IMR-90 (cell line): ENCODE results near the gene PITX3. TPM values are rescaled to one million over a fixed set of nuclear protein-coding genes. Genes with fewer than 3 reads are reported as not detected.

Source experiments
- ATAC-seq: fragments of 200-7000 bp; cut with Tn5 transposase; 2 replicates; pipeline ENCODE4 v1.9.1; 2020; ENCODE audit warnings: low read depth, mild to moderate bottlenecking, moderate library complexity
- BruUV-seq: library from RNA; stranded (reverse); fragments of 400-500 nt; replicated peaks from 2 replicates; lab custom pipeline; 2021; lab: Mats Ljungman, UMichigan
- CTCF ChIA-PET: fragments of 300-600 bp; formaldehyde crosslinking; extraction: SDS; loops from one replicate; lab custom pipeline; 2021; ENCODE audit warnings: antibody characterized with exemption; lab: Yijun Ruan, JAX
- POLR2A ChIA-PET: fragments of 300-600 bp; sonication (Branson Sonifier 250); formaldehyde crosslinking; loops from one replicate; lab custom pipeline; 2022; ENCODE audit warnings: antibody characterized with exemption; ENCODE audit not compliant: unreplicated experiment; lab: Charles Lee
- DNase-seq: peaks from one replicate; pipeline ENCODE4 v3.0.0; 2013
- H2AFZ ChIP-seq: replicated peaks from 2 replicates; pipeline ENCODE3; 2013; ENCODE audit warnings: low read length, mild to moderate bottlenecking; ENCODE audit not compliant: poor library complexity
- H2AK5ac ChIP-seq: 2 replicates; pipeline ENCODE4 v1.6.1; 2013; ENCODE audit warnings: low read depth, low read length, inconsistent platforms
- H2AK9ac ChIP-seq: replicated peaks from 2 replicates; pipeline ENCODE3; 2013; ENCODE audit warnings: mild to moderate bottlenecking, low read depth, low read length, moderate library complexity; ENCODE audit not compliant: poor library complexity
- H2BK120ac ChIP-seq: 2 replicates; pipeline ENCODE4 v1.6.1; 2013; ENCODE audit warnings: low read depth, low read length, inconsistent platforms
- H2BK15ac ChIP-seq: 3 replicates; pipeline ENCODE4 v1.6.1; 2013; ENCODE audit warnings: low read depth, low read length, inconsistent platforms
- H2BK20ac ChIP-seq: 2 replicates; pipeline ENCODE4 v1.6.1; 2013; ENCODE audit warnings: low read depth, mild to moderate bottlenecking, inconsistent platforms, low read length, moderate library complexity
- H2BK5ac ChIP-seq: 2 replicates; pipeline ENCODE4 v1.6.1; 2013; ENCODE audit warnings: mild to moderate bottlenecking, low read depth, low read length, inconsistent platforms; ENCODE audit not compliant: poor library complexity, severe bottlenecking
- H3K14ac ChIP-seq: replicated peaks from 2 replicates; pipeline ENCODE4 v1.6.1; 2013; ENCODE audit warnings: low read depth, low read length, inconsistent platforms
- H3K18ac ChIP-seq: 2 replicates; pipeline ENCODE4 v1.6.1; 2013; ENCODE audit warnings: low read depth, low read length, control low read depth
- H3K23ac ChIP-seq: 2 replicates; pipeline ENCODE4 v1.6.1; 2013; ENCODE audit warnings: low read depth, low read length, inconsistent platforms
- H3K27ac ChIP-seq: 2 replicates; pipeline ENCODE4 v1.5.1; 2013; ENCODE audit warnings: mild to moderate bottlenecking, control low read depth, low read length; ENCODE audit not compliant: insufficient read depth
- H3K27me3 ChIP-seq: 2 replicates; pipeline ENCODE4 v1.6.1; 2013; ENCODE audit warnings: low read length; ENCODE audit not compliant: control insufficient read depth, insufficient read depth
- H3K36me3 ChIP-seq: 2 replicates; pipeline ENCODE4 v1.6.1; 2013; ENCODE audit warnings: low read length, mixed read lengths; ENCODE audit not compliant: control insufficient read depth, insufficient read depth
- H3K4ac ChIP-seq: 2 replicates; pipeline ENCODE4 v1.6.1; 2013; ENCODE audit warnings: low read depth, low read length, inconsistent platforms
- H3K4me1 ChIP-seq: 2 replicates; pipeline ENCODE4 v1.6.1; 2013; ENCODE audit warnings: low read length, mixed read lengths; ENCODE audit not compliant: control insufficient read depth, insufficient read depth
- H3K4me2 ChIP-seq: 2 replicates; pipeline ENCODE4 v1.6.1; 2013; ENCODE audit warnings: low read depth, mild to moderate bottlenecking, control low read depth, low read length, moderate library complexity
- H3K4me3 ChIP-seq: 2 replicates; pipeline ENCODE4 v1.5.1; 2013; ENCODE audit warnings: low read depth, mild to moderate bottlenecking, control low read depth, low read length, moderate library complexity; ENCODE audit not compliant: insufficient read depth
- H3K56ac ChIP-seq: 2 replicates; pipeline ENCODE4 v1.6.1; 2013; ENCODE audit warnings: low read length, inconsistent platforms; ENCODE audit not compliant: insufficient read depth; ENCODE audit errors: extremely low read depth
- H3K79me1 ChIP-seq, 2 experiments: 2 replicates each; pipeline ENCODE4 v1.6.1; 2013; ENCODE audit warnings: low read length in 2 of 2, inconsistent platforms in 1 of 2, low read depth in 1 of 2
- H3K9ac ChIP-seq: 2 replicates; pipeline ENCODE4 v1.6.1; 2013; ENCODE audit warnings: low read depth, low read length, control low read depth
- H3K9me1 ChIP-seq: 2 replicates; pipeline ENCODE4 v1.6.1; 2013; ENCODE audit warnings: low read length, inconsistent platforms; ENCODE audit not compliant: insufficient read depth
- H3K9me3 ChIP-seq: 2 replicates; pipeline ENCODE4 v1.6.1; 2013; ENCODE audit warnings: low read length; ENCODE audit not compliant: control insufficient read depth, insufficient read depth
- H4K20me1 ChIP-seq: 2 replicates; pipeline ENCODE4 v1.6.1; 2013; ENCODE audit warnings: low read length, inconsistent platforms; ENCODE audit not compliant: insufficient read depth
- H4K5ac ChIP-seq: 2 replicates; pipeline ENCODE4 v1.6.1; 2013; ENCODE audit warnings: mild to moderate bottlenecking, low read depth, low read length, control low read depth
- H4K8ac ChIP-seq, 2 experiments: 2 replicates each; pipeline ENCODE4 v1.6.1; 2013; ENCODE audit warnings: low read depth in 2 of 2, low read length in 2 of 2, control low read depth in 1 of 2, inconsistent platforms in 1 of 2
- H4K91ac ChIP-seq: 2 replicates; pipeline ENCODE4 v1.6.1; 2013; ENCODE audit warnings: low read depth, low read length, inconsistent platforms; ENCODE audit not compliant: insufficient read depth
- BHLHE40 ChIP-seq: fragments of 150-350 bp; IDR thresholded peaks from 2 replicates; pipeline ENCODE4 v1.6.1; 2016; ENCODE audit warnings: mild to moderate bottlenecking, low read depth, low read length
- CHD1 ChIP-seq: IDR thresholded peaks from 2 replicates; pipeline ENCODE4 v1.6.1; 2012; ENCODE audit warnings: low read depth, low read length, improper control_type of control experiment
- CTCF ChIP-seq: conservative IDR thresholded peaks from 2 replicates; pipeline ENCODE4 v1.5.1; 2012; ENCODE audit warnings: mild to moderate bottlenecking, low read depth, low read length, improper control_type of control experiment
- ELK1 ChIP-seq: fragments of 150-350 bp; IDR thresholded peaks from 2 replicates; pipeline ENCODE4 v1.6.1; 2016; ENCODE audit warnings: low read depth, mild to moderate bottlenecking, low read length, moderate library complexity, borderline replicate concordance
- MAFK ChIP-seq: IDR thresholded peaks from 2 replicates; pipeline ENCODE4 v1.6.1; 2012; ENCODE audit warnings: low read depth, low read length, improper control_type of control experiment
- NFE2L2 ChIP-seq: fragments of 150-350 bp; IDR thresholded peaks from 2 replicates; pipeline ENCODE4 v1.6.1; 2016; ENCODE audit warnings: low read depth, mild to moderate bottlenecking, low read length
- RAD21 ChIP-seq: IDR thresholded peaks from 2 replicates; pipeline ENCODE4 v1.6.1; 2012; ENCODE audit warnings: low read length, improper control_type of control experiment
- RCOR1 ChIP-seq: IDR thresholded peaks from 2 replicates; pipeline ENCODE4 v1.6.1; 2012; ENCODE audit warnings: mild to moderate bottlenecking, low read length, improper control_type of control experiment; ENCODE audit not compliant: insufficient replicate concordance
- SMC3 ChIP-seq: fragments of 150-350 bp; IDR thresholded peaks from 2 replicates; pipeline ENCODE4 v1.6.1; 2016; ENCODE audit warnings: low read depth, mild to moderate bottlenecking, antibody characterized with exemption, low read length, moderate library complexity
- USF2 ChIP-seq: fragments of 150-350 bp; IDR thresholded peaks from 2 replicates; pipeline ENCODE4 v1.6.1; 2017; ENCODE audit warnings: mild to moderate bottlenecking, antibody characterized with exemption, low read length, low read depth
- dilution Hi-C: fragments of 300-500 bp; cut with HindIII; formaldehyde crosslinking; loops from one replicate; pipeline ENCODE4 v1.14.3; 2018; ENCODE audit warnings: low sequenced_read_pairs; ENCODE audit not compliant: unreplicated experiment
- in situ Hi-C: fragments of 300-500 bp; cut with MboI; formaldehyde crosslinking; loops from 3 replicates; pipeline ENCODE4 v1.14.3; 2019; ENCODE audit warnings: low sequenced_read_pairs, inconsistent platforms, mixed read lengths
- intact Hi-C: fragments of 100-400 bp; cut with micrococcal nuclease; formaldehyde crosslinking; loops from 2 replicates; pipeline ENCODE4 v1.10.0; 2022
- polyA plus RNA-seq, 3 experiments: library from polyadenylated mRNA; depleted of rRNA; stranded (reverse); fragments of >200 nt; gene quantifications; 2 replicates each; pipeline ENCODE4 v1.2.3, GENCODE V29; 2012; ENCODE audit warnings: low replicate concordance in 1 of 3
- total RNA-seq: library from RNA; depleted of rRNA; stranded (reverse); fragments of >200 nt; gene quantifications from 2 replicates; pipeline ENCODE4 v1.2.3, GENCODE V29; 2012

The PITX3 gene
- total and polyA plus RNA-seq, 2 of the 4 experiments (the other 2 are of a cell fraction): not detected

- Histone ChIP-seq H4K91ac (no peak overlapping the region), H2BK20ac (no peak overlapping the region), H3K27ac (no peak overlapping the region), H4K5ac (no peak overlapping the region), H3K4me3 (no peak overlapping the region), H4K8ac (no peak overlapping the region; a peak in 1 of 4 replicates), H3K14ac (no peak overlapping the region; the same call in 1 of the 2 replicates), H3K9me3 (no peaks in the 10 kb centered on the region), H3K36me3 (peaks cover 4% of the 10 kb centered on the region; the same call in 1 of the 2 replicates), H3K18ac (no peak overlapping the region), H3K23ac (peak overlapping the region; percentile 36; the same call in 1 of the 2 replicates), H3K9me1 (peaks cover 34% of the 10 kb centered on the region), H2AFZ (no peak overlapping the region), H2BK5ac (peak overlapping the region; percentile 36), H2BK120ac (no peak overlapping the region), H2AK5ac (no peak overlapping the region), H3K9ac (peak overlapping the region; percentile 45; the same call in 1 of the 2 replicates), H3K4me2 (peak overlapping the region; percentile 32; the same call in 1 of the 2 replicates), H4K20me1 (peaks cover 77% of the 10 kb centered on the region), H3K4me1 (peaks cover 17% of the 10 kb centered on the region), H2BK15ac (no peak overlapping the region), H3K27me3 (no peaks in the 10 kb centered on the region), H3K56ac (0 out of 2 replicates have a peak overlapping the region, but pooled peaks have one; percentile 4), H2AK9ac (no peak overlapping the region), H3K4ac (no peak overlapping the region), H3K79me1 (peaks cover 28 to 75% of the 10 kb centered on the region in 2 experiments)
- ATAC-seq (peak; percentile 66), DNase-seq (peak; percentile 59)
- dilution Hi-C loops (no loop called here), intact Hi-C loops (loop anchor here (2.0 kb wide), 1 partner anchor 22 kb away; no protein-coding TSS in a partner anchor), in situ Hi-C loops (no loop called here)
- ChIA-PET POLR2A (no interaction called here), CTCF (interaction anchor here (0.7 kb wide), 1 partner anchor 84 kb away, joined by 3 read pairs; no protein-coding TSS in a partner anchor)
- no TSS peak for BruUV-seq
- TF ChIP-seq NFE2L2 (no peak), SMC3 (no peak), CTCF (no peak), USF2 (no peak), CHD1 (no peak), MAFK (no peak), RCOR1 (no peak), BHLHE40 (no peak), RAD21 (no peak), ELK1 (no peak)
Observed at GRCh38 chr10:102268375-102268888, 27.1 kb upstream of the PITX3 start.
